LNCAP (cell line): ENCODE results near the gene NME1.

Source experiments
- CTCF ChIP-seq: fragments of 450-650 bp; IDR thresholded peaks from 2 replicates; pipeline ENCODE4 v1.5.1; 2017; ENCODE audit warnings: mild to moderate bottlenecking

Gene NME1

GRCh38 chr17:51120739-51121619 is 32.4 kb upstream of the NME1 start, which contains the start of gene SPAG9:
Gene SPAG9 (minus strand): TSS chr17:51120868. CDS start chr17:51120656, 212 bp downstream.
- TF ChIP-seq CTCF = no peak

DNA sequence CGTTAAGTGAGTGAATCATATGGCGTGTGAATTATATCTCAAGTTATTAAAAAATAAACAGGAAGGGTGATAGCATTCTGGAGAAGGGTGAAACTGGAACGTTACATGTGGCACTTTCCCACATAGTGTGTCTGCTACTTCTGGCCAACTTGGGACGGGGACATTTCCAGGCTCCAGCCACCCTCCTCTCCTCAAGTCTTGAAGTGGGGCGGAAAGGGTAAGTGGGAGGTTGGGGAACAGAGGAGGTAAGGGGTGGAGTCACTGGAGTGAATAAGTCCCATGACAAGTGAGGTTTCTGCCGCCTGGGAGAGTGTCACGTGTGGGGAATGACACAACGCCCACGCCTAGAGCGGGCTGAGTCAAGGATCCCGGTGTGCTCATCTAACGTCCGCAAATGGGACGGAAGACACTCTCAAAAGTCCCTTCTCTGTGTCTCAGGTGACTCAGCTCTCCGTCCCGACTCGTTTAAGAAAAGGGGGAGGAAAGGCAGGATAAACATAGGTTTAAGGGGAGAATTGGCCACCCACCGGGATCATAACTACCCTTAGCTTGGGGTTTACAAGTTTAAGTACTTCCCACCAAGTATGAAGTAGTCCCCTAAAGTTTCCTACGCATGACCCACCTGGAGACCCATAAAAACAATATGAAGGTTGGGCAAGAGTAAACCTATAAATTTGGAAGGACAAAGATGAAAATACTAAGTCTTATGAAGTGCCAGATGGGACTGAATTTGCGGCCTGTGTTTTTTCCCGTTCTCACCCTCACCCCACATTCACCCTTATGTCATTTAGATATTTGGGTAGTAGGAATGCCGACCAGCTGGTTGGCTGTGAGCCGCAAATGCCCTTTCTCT is 31.5 kb upstream of the NME1 start:
- no peak for TF ChIP-seq CTCF

DNA sequence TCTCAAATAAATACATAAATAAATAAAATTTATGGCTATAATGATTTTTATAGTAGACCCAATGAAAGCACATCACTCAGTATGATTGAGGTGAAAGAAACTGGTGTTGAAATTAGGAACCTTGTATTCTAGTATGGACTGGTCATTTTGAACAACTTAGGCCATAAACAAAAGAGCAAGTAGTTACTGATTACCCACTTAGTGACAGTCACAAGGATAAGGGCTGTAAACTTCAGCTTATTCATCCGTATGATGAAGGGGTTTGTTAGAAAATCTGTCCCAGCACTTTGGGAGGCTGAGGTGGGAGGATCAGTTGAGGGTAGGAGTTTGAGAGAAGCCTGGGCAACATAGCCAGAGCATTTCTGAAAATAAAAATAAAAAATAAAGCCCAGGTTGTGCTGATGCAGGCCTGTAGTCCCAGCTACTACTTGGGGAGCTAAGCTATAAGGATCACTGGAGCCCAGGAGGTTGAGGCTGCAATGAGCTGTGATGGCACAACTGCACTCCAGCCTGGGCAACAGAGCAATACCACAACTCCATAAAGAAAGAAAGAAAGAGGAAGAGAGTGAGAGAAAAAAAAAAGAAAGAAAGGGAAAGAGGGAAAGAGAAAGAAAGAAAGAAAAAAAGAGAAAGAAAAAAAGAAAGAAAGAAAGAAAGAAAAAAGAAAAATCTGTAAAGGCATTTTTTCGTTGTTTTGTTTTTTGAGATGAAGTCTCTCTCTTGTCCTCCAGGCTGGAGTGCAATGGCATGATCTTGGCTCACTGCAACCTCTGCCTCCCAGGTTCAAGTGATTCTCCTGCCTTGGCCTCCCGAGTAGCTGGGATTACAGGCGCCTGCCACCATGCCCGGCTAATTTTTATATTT is 28.5 kb upstream of the NME1 start:
- no peak for TF ChIP-seq CTCF

GRCh38 chr17:51128076-51128475 is 25.3 kb upstream of the NME1 start:
- no peak for TF ChIP-seq CTCF

- no peak for TF ChIP-seq CTCF
Measured at GRCh38 chr17:51132964-51133319, 20.4 kb upstream of the NME1 start.

GRCh38 chr17:51133365-51133764 is 20.0 kb upstream of the NME1 start:
- TF ChIP-seq CTCF = no peak

- TF ChIP-seq CTCF = no peak
Measured at GRCh38 chr17:51135956-51136355, 17.4 kb upstream of the NME1 start.
